ENCODE measurements around the gene CEP164.

Gene CEP164

DNA sequence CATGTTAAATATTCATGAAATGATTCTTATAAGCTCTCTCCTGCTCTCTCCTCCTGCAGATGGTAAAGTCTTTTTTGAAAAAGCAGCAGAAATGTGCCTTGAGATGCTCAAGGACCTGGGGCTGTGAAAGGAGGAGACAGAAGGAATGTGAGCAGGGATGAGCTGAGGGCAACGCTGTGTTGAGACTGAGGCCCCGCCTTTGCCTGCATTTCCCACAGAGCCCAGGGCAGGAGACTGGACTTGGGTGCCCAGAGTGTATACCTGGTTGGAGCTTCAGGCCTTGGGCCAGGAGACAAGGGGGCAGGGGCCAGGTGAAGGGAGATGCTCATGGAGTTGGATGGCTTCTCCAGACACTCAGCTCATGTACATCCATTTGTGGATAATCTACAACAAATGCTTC lies 39.2 kb downstream of the CEP164 start:
- no peak for DNase-seq (ENCODE audit: low read depth)

- no peak for DNase-seq (ENCODE audit: low read depth)
Observed at GRCh38 chr11:117369534-117369933, 41.9 kb downstream of the CEP164 start.

- no peak for DNase-seq (ENCODE audit: low read depth)
Observed at GRCh38 chr11:117371453-117371852, 43.8 kb downstream of the CEP164 start.

- DNase-seq (ENCODE audit: low read depth) = no peak
Observed at GRCh38 chr11:117374316-117375055, 46.8 kb downstream of the CEP164 start.

GRCh38 chr11:117375960-117376359 lies 48.3 kb downstream of the CEP164 start:
- DNase-seq (ENCODE audit: low read depth) = no peak

- no peak for DNase-seq (ENCODE audit: low read depth)
Observed at GRCh38 chr11:117376517-117376916, 48.9 kb downstream of the CEP164 start.

- DNase-seq (ENCODE audit: low read depth) = no peak
Observed at GRCh38 chr11:117378976-117379865, 51.6 kb downstream of the CEP164 start.

DNA sequence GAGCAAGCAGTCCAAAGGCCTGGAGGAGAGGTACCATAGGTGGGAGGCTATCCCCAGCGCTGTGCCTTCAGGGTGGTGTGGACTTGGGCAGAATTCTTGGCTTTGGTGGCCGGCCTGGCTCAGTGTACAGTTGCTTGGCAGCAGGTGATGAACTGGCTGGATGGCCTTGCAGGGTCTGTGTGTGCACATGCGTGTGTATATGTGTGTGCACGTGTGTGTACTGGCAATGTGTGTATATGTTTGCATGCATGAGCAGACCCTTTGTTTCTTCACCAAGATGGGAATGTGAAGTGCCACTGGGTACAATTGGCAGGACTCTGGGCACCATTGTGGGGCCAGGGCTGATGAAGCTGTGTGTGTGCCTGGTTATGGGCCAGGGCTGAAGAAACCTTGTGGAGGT lies 53.0 kb downstream of the CEP164 start:
- DNase-seq (ENCODE audit: low read depth) = no peak

GRCh38 chr11:117381481-117382387 lies 54.1 kb downstream of the CEP164 start:
- no peak for DNase-seq (ENCODE audit: low read depth)

GRCh38 chr11:117382746-117383145 lies 55.1 kb downstream of the CEP164 start:
- DNase-seq (ENCODE audit: low read depth) = no peak

DNA sequence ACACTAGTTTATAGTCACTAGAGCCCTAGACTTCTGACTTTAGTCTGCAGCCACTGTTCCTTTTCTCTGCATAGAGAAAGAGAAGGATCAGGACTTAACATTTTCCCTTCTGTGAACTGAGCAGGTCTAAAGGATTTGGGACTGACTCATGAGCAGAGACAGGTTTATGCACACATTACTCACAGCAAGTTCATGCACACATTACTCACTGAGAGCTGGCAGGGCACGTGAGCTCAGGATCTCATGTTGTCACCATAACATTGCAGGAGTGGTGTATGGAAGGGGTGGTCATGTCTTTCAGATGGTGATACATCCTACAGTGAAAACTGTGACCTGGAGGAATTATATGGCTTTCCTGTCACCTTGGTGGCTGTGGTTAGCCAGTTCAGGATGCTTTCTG lies 56.4 kb downstream of the CEP164 start:
- DNase-seq (ENCODE audit: low read depth) = peak; percentile 91

GRCh38 chr11:117385471-117385870 lies 57.8 kb downstream of the CEP164 start:
- DNase-seq (ENCODE audit: low read depth) = no peak

DNA sequence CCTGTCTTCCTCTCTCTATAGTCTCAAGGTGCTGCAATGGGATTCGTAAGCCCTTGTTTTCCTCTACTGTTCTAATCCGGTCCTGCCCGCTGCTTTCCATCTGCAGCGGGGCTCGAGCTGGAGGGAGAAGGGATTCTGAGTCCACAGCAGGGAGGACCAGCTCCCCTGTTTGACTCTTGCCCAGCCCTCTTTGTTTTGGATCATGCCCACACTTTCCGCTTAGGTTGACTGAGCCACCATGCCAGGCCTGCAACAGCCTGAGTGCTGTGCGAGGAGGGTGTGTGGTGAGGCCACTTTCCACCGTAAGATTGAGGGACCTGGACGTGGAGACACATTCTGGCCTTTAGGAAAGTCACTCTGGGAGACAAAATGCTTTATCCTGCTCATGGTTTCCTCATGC lies 58.3 kb downstream of the CEP164 start:
- no peak for DNase-seq (ENCODE audit: low read depth)

DNA sequence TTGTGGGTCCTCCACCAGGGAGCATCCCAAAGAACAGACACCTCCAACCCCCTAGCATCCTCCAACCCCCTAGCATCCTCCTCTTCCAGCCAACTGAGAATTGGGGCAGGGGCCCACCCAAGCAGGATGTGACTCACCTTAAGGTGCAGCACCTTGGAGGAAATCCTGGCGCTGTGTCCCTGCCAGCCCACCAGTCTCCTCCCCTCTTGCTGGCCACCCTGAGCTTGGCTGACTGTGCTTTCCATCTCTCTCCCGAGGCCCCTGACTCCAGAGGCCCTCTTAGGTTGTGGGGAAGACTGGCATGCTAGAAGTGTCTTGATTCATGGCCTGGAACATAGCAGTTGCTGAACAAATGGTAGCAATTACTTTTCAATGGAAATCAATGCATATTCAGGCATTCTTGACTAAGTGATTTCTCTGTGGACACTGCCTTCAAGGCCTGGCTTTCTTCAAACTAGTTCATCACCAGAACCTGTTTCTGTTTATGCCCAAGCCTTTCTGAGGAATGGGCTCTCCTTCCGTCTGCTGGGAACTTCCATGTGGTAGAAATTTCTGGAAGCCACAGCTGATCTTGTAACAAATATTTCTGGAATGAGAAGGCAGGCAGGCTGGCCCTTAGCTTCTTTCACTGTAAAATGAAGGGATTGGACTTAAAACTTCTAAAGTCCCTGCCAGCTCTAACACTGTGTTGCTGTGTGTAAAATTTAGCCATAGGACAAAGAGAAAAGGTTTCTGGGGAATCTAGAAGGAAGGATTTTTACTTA lies 60.5 kb downstream of the CEP164 start:
- peak; percentile 83 for DNase-seq (ENCODE audit: low read depth)

DNA sequence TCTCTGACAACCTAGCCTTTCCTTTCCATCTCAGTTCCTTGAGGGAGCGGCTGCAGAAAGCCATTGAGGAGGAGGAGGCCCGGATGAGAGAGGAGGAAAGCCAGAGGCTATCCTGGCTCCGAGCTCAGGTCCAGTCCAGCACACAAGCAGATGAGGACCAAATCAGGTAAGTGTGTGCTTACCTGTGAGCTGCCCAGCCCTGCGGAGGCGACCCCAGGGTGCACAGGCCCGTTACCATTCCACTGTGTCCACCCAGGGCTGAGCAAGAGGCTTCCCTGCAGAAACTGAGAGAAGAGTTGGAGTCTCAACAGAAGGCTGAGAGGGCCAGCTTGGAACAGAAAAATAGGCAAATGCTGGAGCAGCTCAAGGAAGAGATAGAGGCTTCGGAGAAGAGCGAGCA lies 63.1 kb downstream of the CEP164 start:
- DNase-seq (ENCODE audit: low read depth) = no peak

GRCh38 chr11:117391181-117391580 lies 63.5 kb downstream of the CEP164 start:
- no peak for DNase-seq (ENCODE audit: low read depth)

GRCh38 chr11:117392001-117392690 lies 64.5 kb downstream of the CEP164 start:
- no peak for DNase-seq (ENCODE audit: low read depth)

GRCh38 chr11:117392979-117393378 lies 65.3 kb downstream of the CEP164 start:
- no peak for DNase-seq (ENCODE audit: low read depth)

DNA sequence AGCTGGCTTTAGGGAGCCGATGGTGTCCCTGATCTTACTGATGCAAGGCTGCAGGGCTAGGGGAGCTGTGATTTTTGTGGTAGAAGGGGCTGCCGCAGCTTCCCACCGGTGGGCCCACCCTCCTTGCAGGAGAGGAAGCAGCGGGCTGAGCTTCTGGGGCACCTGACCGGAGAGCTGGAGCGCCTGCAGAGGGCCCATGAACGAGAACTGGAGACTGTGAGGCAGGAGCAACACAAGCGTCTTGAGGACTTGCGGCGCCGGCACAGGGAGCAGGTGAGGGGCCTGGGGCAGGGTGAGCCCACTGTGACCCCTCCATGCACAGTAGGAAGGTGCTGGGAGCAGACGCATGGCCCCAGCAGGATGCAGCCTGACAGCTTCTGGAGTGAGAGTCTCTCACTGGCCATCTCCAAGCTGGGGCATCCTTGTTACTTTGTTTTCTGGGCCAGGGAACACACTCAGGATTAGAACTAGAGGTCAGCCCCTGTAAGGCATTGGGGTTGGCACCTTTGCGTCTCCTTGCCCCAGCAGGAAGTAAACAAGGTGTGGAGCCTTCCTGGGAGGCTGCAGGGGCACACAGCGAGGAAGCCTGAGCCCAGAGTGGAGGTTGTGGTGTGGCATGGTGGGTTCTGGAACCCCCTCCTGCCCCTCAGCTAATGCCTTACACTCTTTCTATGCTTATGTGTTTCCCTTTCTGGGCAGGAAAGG lies 66.7 kb downstream of the CEP164 start:
- DNase-seq (ENCODE audit: low read depth) = no peak

- DNase-seq (ENCODE audit: low read depth) = no peak
Observed at GRCh38 chr11:117395476-117395875, 67.8 kb downstream of the CEP164 start.

Data from EH (cell line).